Upper lobe of right lung (tissue), 1 donor: ENCODE data around the gene MANBA. TPM values are rescaled to one million over a fixed set of nuclear protein-coding genes. Genes with fewer than 3 reads are reported as not detected.

Source experiments
- ATAC-seq: fragments of 200-7000 bp; cut with Tn5 transposase; one replicate; pipeline ENCODE4 v1.9.1; 2020; ENCODE audit warnings: mild to moderate bottlenecking, moderate library complexity
- DNase-seq: peaks from one replicate; pipeline ENCODE4 v3.0.0-alpha.2; 2020
- H3K27ac ChIP-seq: fragments of 200-600 bp; one replicate; pipeline ENCODE4 v1.8.0; 2022
- H3K27me3 ChIP-seq: fragments of 200-600 bp; one replicate; pipeline ENCODE4 v1.8.0; 2022; ENCODE audit warnings: mild to moderate bottlenecking
- H3K36me3 ChIP-seq: fragments of 200-600 bp; one replicate; pipeline ENCODE4 v1.8.0; 2022
- H3K4me1 ChIP-seq: fragments of 200-600 bp; one replicate; pipeline ENCODE4 v1.8.0; 2022
- H3K4me3 ChIP-seq: fragments of 200-600 bp; one replicate; pipeline ENCODE4 v1.8.0; 2022; ENCODE audit warnings: mild to moderate bottlenecking
- H3K9me3 ChIP-seq: fragments of 200-600 bp; one replicate; pipeline ENCODE4 v1.8.0; 2022
- CTCF ChIP-seq: fragments of 200-600 bp; IDR thresholded peaks from one replicate; pipeline ENCODE4 v1.8.0; 2022; ENCODE audit warnings: antibody characterized with exemption
- intact Hi-C: fragments of 100-400 bp; cut with DNase I; formaldehyde crosslinking; loops from one replicate; pipeline ENCODE4 v1.11.0; 2022
- total RNA-seq: library from RNA; stranded (reverse); fragmentation: NEBNext Ultra II Directional; extraction: Animal tissue kit (Norgen Biotek cat#: 25700); gene quantifications from one replicate; pipeline ENCODE4 v1.2.1, GENCODE V29; 2021
- donor health status: DM: no; HTN: yes; CAD: no; lungs with severe emphysema.

Gene MANBA
- total RNA-seq, 1 donor from 2014 or later: 56.0 TPM

GRCh38 chr4:102608190-102608589 is 152.6 kb downstream of the MANBA start:
- no peak for TF ChIP-seq CTCF
- intact Hi-C loops: no loop called here
- no peaks in the 10 kb centered on the region for H3K9me3 ChIP-seq
- peaks cover 15% of the 10 kb centered on the region for H3K4me1 ChIP-seq
- no peak overlapping the region for H3K4me3 ChIP-seq
- no peak overlapping the region for H3K27ac ChIP-seq
- ATAC-seq (no peak), DNase-seq (no peak)
- peaks cover 93% of the 10 kb centered on the region for H3K36me3 ChIP-seq
- no peaks in the 10 kb centered on the region for H3K27me3 ChIP-seq

- intact Hi-C loops: no loop called here
- TF ChIP-seq CTCF: no peak
- Histone ChIP-seq H3K9me3 (no peaks in the 10 kb centered on the region), H3K27ac (no peak overlapping the region), H3K36me3 (peaks cover 84% of the 10 kb centered on the region), H3K4me3 (no peak overlapping the region), H3K4me1 (peaks cover 4% of the 10 kb centered on the region), H3K27me3 (no peaks in the 10 kb centered on the region)
- no peak for DNase-seq
- ATAC-seq: peak; percentile 65
Measured at GRCh38 chr4:102606846-102607450, 153.8 kb downstream of the MANBA start.

GRCh38 chr4:102606261-102606660 is 154.5 kb downstream of the MANBA start:
- no peaks in the 10 kb centered on the region for H3K9me3 ChIP-seq
- peaks cover 84% of the 10 kb centered on the region for H3K36me3 ChIP-seq
- no peak for ATAC-seq
- no peak for TF ChIP-seq CTCF
- DNase-seq: no peak
- no peaks in the 10 kb centered on the region for H3K27me3 ChIP-seq
- no peak overlapping the region for H3K27ac ChIP-seq
- intact Hi-C loops: no loop called here
- H3K4me1 ChIP-seq: no peaks in the 10 kb centered on the region
- no peak overlapping the region for H3K4me3 ChIP-seq

GRCh38 chr4:102604222-102604940 is 156.4 kb downstream of the MANBA start:
- H3K27ac ChIP-seq: no peak overlapping the region
- H3K36me3 ChIP-seq: peaks cover 85% of the 10 kb centered on the region
- DNase-seq: no peak
- no peak for TF ChIP-seq CTCF
- intact Hi-C loops: no loop called here
- H3K9me3 ChIP-seq: no peaks in the 10 kb centered on the region
- H3K27me3 ChIP-seq: no peaks in the 10 kb centered on the region
- H3K4me1 ChIP-seq: no peaks in the 10 kb centered on the region
- H3K4me3 ChIP-seq: no peak overlapping the region
- no peak for ATAC-seq

GRCh38 chr4:102601586-102602227 is 159.1 kb downstream of the MANBA start:
- DNase-seq (no peak), ATAC-seq (no peak)
- Histone ChIP-seq H3K4me1 (peaks cover 13% of the 10 kb centered on the region), H3K9me3 (no peaks in the 10 kb centered on the region), H3K27me3 (no peaks in the 10 kb centered on the region), H3K4me3 (no peak overlapping the region), H3K36me3 (peaks cover 86% of the 10 kb centered on the region), H3K27ac (no peak overlapping the region)
- TF ChIP-seq CTCF: no peak
- intact Hi-C loops: no loop called here
